HG02623 (cell line): ENCODE data around the gene CACNA2D3.

Source experiments
- ATAC-seq: cut with Tn5 transposase; IDR thresholded peaks from one replicate; pipeline ENCODE4 v1.9.1; 2021; ENCODE audit warnings: moderate library complexity; ENCODE audit not compliant: unreplicated experiment

The CACNA2D3 gene

GRCh38 chr3:54126551-54126950, 4.2 kb downstream of the CACNA2D3 start:
- ATAC-seq, result no peak

DNA sequence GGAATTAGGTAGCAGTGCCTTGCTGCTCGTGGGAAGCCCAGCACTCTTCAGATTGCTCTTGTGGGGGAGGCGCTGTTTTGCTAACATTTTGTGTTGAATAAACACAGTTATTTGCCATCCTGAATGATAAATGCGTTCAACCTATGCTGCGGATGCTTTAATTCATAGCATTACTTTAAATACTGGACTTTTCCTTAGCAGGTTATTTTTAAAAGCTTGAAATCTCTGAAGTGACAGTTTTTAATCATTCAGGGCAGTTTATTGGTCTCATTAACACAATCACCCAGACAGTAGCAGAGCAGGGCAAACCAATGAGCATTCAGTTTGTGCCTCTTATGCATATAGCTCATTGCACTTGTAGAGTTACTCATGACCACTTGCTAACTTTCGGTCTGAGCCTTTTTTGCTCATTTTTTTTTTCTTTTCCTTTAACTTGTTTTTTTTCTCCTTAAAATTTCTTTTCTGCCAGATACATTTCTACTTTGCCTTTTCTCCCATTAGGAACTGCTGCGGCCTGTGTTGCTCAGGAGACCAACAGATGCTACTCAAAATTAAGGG, 5.2 kb downstream of the CACNA2D3 start:
- ATAC-seq, result no peak

GRCh38 chr3:54131026-54131605, 8.8 kb downstream of the CACNA2D3 start:
- no peak for ATAC-seq

DNA sequence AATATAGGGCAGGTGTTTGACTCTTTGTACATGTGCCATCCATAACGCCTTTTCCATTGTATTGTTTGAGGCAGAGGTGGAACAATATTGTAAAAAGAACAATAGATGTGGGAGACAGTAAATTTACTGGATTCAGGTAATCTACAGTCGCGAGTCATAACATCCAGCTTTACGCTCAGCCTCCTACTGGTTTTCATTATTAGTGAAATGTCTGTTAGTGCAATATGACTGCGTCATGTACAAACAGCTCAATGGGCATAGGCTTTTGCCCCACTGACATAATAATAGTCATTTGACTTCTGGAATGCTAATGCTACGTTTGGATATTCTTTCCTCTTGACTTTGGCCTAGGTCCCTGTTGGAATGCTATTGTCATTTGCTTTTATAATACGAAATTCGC, 9.5 kb downstream of the CACNA2D3 start:
- ATAC-seq, result no peak

DNA sequence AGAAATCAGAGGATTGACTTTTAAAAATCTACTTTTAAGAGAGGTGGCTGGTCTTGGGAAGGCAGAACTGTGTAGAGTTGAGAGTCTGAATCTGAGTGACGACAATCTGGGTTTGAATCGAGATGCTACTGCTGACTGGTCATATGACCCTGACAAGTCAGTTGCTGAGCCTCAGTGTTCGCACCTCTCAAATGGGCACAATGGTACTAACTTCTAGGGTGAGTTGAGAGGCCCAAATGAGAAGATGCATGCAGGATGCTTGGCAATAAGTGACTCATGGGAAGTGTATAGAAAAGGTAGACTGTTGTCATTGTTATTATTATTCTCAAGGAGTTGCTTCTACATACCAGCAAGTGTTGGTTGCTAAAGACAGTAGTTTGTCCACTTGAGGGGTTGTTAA, 10.3 kb downstream of the CACNA2D3 start:
- ATAC-seq, result no peak

DNA sequence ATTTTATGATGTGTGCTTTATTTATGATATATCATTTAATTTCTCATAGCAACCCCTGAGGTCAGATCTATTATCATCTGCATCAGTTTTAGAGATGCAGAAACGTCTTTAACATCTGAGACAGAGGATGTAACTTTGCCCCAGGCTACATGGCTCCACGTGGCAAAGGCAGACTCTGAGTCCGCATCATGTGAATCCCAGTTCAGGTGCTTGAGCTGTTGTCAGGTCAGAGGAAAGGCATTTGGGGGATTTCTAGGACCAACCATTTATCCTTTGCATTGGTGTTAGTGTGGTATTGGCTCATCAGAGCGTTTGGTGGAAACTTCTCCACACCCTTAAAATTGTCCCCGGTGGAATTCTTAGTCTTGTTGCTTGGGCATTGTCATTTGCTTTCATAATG, 10.8 kb downstream of the CACNA2D3 start:
- ATAC-seq, result no peak

- ATAC-seq, result no peak
Measured at GRCh38 chr3:54134155-54134554, 11.8 kb downstream of the CACNA2D3 start.

- no peak for ATAC-seq
Measured at GRCh38 chr3:54134713-54135112, 12.4 kb downstream of the CACNA2D3 start.

DNA sequence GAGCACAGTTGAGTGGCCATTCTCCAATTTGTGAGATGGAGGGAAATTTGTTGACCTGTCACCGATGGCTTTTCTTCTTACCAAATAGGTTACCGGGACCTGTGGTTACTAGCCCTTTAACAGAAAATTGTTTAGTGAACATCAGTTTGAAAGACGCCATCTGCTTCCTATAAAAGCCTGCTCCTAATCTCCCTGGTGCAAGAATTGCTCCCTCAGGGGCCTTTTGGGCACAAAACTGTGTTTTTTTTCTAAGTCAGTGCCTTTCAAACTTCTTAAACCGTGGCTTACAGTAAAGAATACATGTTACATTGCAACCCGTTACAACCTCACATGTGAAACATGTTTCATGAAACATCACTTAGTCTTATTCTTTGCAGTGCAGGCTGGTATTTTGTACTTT, 15.0 kb downstream of the CACNA2D3 start:
- ATAC-seq, result no peak

- no peak for ATAC-seq
Measured at GRCh38 chr3:54138937-54139547, 16.7 kb downstream of the CACNA2D3 start.

- no peak for ATAC-seq
Measured at GRCh38 chr3:54139630-54140029, 17.3 kb downstream of the CACNA2D3 start.

GRCh38 chr3:54144284-54144683, 21.9 kb downstream of the CACNA2D3 start:
- ATAC-seq, result no peak

DNA sequence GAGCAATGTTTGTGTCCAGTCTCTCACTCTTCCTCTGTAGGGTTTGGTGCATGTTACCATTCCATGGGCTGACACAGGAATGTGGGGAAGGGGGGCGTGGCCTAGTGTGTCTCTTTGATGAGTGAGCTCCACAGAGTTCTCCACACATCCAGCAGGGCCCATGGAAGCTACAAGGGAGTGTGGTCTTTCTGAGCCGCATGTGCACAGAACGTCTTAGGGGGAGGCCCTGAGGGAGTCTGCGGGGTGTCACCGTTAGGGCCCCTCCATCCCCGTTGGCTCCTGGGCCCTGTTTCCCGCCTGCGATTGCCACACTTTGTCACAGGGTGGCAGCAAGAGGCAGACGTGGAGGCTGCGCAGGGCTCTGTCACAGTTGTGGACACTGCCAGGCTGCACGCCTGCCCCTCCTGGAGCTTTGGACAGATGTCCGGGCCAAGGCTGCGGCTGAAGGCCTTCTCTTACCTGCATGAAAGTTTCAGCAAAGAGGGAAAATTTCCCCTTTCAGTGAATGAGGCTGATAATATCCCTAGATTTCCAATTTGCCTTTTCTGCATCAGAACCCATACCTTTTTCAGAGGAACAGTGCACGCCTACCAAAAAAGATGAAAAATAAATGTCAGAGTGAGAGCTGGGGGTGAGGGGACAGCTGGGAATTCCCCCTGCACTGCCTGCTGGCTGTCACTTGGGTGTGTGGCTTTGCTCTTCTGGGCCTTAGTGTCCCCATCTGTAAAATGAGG, 24.3 kb downstream of the CACNA2D3 start:
- ATAC-seq, result no peak

- ATAC-seq, result no peak
Measured at GRCh38 chr3:54150864-54151467, 28.6 kb downstream of the CACNA2D3 start.

DNA sequence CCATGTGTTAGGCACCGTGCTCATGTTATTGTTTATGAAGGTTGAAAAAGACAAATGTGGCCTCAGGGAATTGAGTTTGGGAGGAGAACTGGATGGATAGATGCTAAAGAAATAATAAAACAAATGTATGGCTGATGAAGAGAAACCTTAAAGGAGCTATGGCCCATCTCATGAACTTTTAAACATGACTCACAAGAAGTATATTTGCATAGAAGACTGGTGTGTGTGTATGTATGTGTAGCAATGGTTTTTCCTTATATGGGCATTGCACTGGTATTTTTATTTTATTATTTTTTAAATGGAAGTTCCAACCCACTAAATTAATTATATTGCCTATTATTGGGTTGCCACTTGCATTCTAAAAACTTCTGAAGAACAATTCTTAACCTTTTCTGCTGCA, 31.1 kb downstream of the CACNA2D3 start:
- ATAC-seq, result no peak

DNA sequence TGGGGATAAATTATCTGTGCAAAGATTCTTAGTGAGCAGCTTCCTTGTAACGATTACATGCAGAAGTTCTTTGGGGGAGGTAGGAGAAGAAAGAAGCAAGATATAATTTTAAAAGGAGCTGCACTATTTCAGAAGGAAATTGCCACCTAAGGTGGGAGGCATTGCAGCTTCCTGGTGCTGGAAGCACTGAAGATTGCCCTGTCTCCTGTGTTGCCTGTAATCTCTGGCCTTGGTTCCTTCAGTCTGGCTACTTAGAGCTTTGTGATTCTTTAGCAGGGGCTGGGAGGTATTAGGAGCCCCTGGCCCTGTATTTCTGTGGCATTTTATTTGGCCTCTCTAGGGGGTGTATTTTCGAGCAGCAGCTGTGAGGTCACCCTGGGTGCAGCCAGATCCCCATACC, 35.5 kb downstream of the CACNA2D3 start:
- no peak for ATAC-seq

DNA sequence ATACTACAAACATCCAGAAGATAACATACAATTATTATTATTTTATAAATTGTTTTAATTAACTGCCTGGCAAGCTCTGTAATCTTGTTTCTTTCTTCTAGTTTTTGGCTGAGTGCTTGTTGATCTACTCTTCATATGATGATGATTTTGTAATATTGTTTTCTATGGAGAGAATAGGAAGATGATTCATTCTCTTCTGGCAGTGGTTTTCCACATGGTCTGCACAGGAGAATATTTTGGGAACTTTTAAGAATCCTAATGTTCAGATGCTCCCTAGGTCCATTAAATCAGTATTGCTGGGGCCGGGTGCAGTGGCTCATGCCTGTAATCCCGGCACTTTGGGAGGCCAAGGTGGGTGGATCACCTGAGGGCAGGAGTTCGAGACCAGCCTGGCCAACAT, 37.6 kb downstream of the CACNA2D3 start:
- no peak for ATAC-seq

- ATAC-seq, result no peak
Measured at GRCh38 chr3:54163441-54163840, 41.1 kb downstream of the CACNA2D3 start.

DNA sequence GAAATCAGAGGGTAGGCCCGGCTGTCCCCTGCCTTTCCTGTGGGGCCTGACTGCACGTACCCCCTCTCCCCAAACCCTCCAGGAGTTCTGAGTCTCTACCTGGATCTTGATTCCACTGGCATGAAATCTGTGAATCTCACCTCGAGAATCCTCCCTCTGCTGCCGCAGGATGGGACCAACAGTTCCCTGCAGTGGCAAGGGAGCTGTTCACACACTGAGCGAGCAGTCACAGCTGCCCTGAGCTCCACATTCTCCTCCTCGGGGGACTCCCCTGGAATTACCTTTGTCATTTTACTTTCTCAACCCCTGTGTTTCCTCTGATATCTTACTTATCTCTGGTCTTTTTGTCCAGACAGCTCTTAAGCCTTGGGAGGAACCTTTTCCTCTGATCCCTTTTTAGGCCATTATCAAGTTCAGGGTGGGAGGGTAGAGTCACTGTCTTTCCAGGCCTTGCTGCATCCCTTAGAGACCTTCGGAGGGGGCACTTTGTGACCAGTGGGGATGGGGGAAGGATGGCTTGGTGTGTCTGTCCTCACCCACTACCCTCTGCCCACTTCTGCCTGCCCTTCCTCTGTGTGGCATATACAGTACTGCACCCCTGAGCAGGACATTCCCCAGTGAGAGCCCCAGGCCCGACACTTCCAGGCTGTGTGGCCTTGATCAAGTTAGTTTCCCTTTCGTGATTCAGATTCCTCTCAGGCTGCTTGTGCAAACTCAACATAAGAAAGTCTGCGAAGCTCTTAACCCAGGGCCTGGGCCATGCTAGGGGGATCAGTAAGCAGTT, 42.0 kb downstream of the CACNA2D3 start:
- ATAC-seq, result no peak

- ATAC-seq, result no peak
Measured at GRCh38 chr3:54165865-54166264, 43.5 kb downstream of the CACNA2D3 start.

DNA sequence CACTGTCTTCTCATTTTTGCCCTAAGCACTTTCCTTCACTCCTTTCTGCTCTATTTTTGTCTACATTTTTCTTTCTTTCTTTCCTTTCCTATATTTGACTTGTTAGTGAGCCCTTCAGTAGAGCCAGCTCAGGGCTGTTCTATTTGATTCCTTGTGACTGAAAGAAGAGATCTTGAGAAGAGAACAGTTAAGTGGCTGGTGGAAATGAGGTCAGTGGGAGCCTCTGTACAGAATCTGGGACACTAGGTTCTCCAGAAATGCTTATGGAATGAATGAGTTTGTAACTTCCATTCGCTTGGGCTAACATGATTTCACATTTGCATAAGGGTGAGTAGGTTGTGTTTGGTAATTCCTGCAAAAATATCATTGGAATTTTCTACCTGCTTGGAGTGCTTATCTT, 45.6 kb downstream of the CACNA2D3 start:
- ATAC-seq, result no peak
